GM23338 (cell line): ENCODE results near the gene PCSK6. TPM values are rescaled to one million over a fixed set of nuclear protein-coding genes. Genes with fewer than 3 reads are reported as not detected.

Experiments used
- ATAC-seq: fragments of 200-7000 bp; cut with Tn5 transposase; 3 replicates; pipeline ENCODE4 v1.9.1; 2020
- DNase-seq: peaks from one replicate; pipeline ENCODE4 v3.0.0-alpha.2; 2015; ENCODE audit warnings: low spot score
- H2AFZ ChIP-seq: fragments of 200-600 bp; sonication (generic); 2 replicates; pipeline ENCODE4 v1.8.0; 2016; ENCODE audit warnings: antibody characterized with exemption, mild to moderate bottlenecking, moderate library complexity
- H3F3A ChIP-seq: fragments of 200-600 bp; sonication (generic); replicated peaks from 2 replicates; pipeline ENCODE4 v1.8.0; 2017; ENCODE audit warnings: antibody characterized with exemption, mixed run types, low read depth
- H3K27ac ChIP-seq: fragments of 200-600 bp; sonication (generic); 2 replicates; pipeline ENCODE4 v1.6.1; 2016; ENCODE audit warnings: low read depth
- H3K27me3 ChIP-seq: fragments of 200-600 bp; sonication (generic); 2 replicates; pipeline ENCODE4 v1.8.0; 2016; ENCODE audit warnings: mild to moderate bottlenecking, mixed run types, moderate library complexity; ENCODE audit not compliant: insufficient read depth
- H3K36me3 ChIP-seq: fragments of 200-600 bp; sonication (generic); 2 replicates; pipeline ENCODE4 v1.8.0; 2016; ENCODE audit warnings: mild to moderate bottlenecking; ENCODE audit not compliant: insufficient read depth
- H3K4me1 ChIP-seq: fragments of 200-600 bp; sonication (generic); 2 replicates; pipeline ENCODE4 v1.8.0; 2016; ENCODE audit warnings: mild to moderate bottlenecking, moderate library complexity; ENCODE audit not compliant: insufficient read depth
- H3K4me2 ChIP-seq: fragments of 200-600 bp; sonication (generic); 2 replicates; pipeline ENCODE4 v1.7.1; 2017; ENCODE audit warnings: mixed run types
- H3K4me3 ChIP-seq: fragments of 200-600 bp; sonication (generic); 2 replicates; pipeline ENCODE4 v1.6.1; 2016; ENCODE audit warnings: mixed run types
- H3K79me2 ChIP-seq: fragments of 200-600 bp; sonication (generic); replicated peaks from 2 replicates; pipeline ENCODE4 v1.8.0; 2017; ENCODE audit warnings: mild to moderate bottlenecking; ENCODE audit not compliant: insufficient read depth
- H3K9me2 ChIP-seq: fragments of 200-600 bp; sonication (generic); 2 replicates; pipeline ENCODE4 v1.8.0; 2017; ENCODE audit not compliant: insufficient read depth
- H4K20me1 ChIP-seq: fragments of 200-600 bp; sonication (generic); replicated peaks from 2 replicates; pipeline ENCODE4 v1.8.0; 2017; ENCODE audit warnings: mild to moderate bottlenecking; ENCODE audit not compliant: insufficient read depth
- H3K27ac Mint-ChIP-seq: 2 replicates; pipeline ENCODE4 v1.8.0; 2020; ENCODE audit warnings: inconsistent platforms, mild to moderate bottlenecking, moderate library complexity, mixed read lengths
- H3K27me3 Mint-ChIP-seq: 3 replicates; pipeline ENCODE4 v1.8.0; 2022; ENCODE audit warnings: low read depth, mild to moderate bottlenecking, moderate library complexity, mixed read lengths, inconsistent platforms; ENCODE audit not compliant: insufficient read depth, poor library complexity
- H3K36me3 Mint-ChIP-seq: 3 replicates; pipeline ENCODE4 v1.8.0; 2021; ENCODE audit warnings: low read depth, mild to moderate bottlenecking, inconsistent platforms, moderate library complexity, mixed read lengths
- H3K4me1 Mint-ChIP-seq: 3 replicates; pipeline ENCODE4 v1.8.0; 2020; ENCODE audit warnings: mild to moderate bottlenecking, inconsistent platforms, mixed read lengths
- H3K4me3 Mint-ChIP-seq: 3 replicates; pipeline ENCODE4 v1.8.0; 2021; ENCODE audit warnings: moderate library complexity, mild to moderate bottlenecking, inconsistent platforms, mixed read lengths
- H3K9me3 Mint-ChIP-seq: 3 replicates; pipeline ENCODE4 v1.8.0; 2020; ENCODE audit warnings: moderate library complexity, mild to moderate bottlenecking, inconsistent platforms, mixed read lengths
- CREB1 ChIP-seq: fragments of 250-450 bp; sonication (Bioruptor Pico); IDR thresholded peaks from 2 replicates; pipeline ENCODE4 v1.5.0; 2020; ENCODE audit warnings: low read depth, mild to moderate bottlenecking, moderate library complexity
- EZH2phosphoT487 ChIP-seq: fragments of 200-600 bp; sonication (generic); IDR thresholded peaks from one replicate; pipeline ENCODE4 v1.8.1; 2018; ENCODE audit warnings: antibody characterized with exemption; ENCODE audit not compliant: unreplicated experiment
- JUNB ChIP-seq: IDR thresholded peaks from one replicate; pipeline ENCODE4 v1.6.1; 2016; ENCODE audit warnings: antibody characterized with exemption; ENCODE audit not compliant: unreplicated experiment
- NANOG ChIP-seq: IDR thresholded peaks from 2 replicates; pipeline ENCODE4 v1.6.1; 2016; ENCODE audit warnings: antibody characterized with exemption, borderline replicate concordance
- POLR2AphosphoS5 ChIP-seq: IDR thresholded peaks from 2 replicates; pipeline ENCODE4 v1.6.1; 2016; ENCODE audit warnings: antibody characterized with exemption, low read depth
- STAT1 ChIP-seq: IDR thresholded peaks from one replicate; pipeline ENCODE4 v1.6.1; 2016; ENCODE audit warnings: antibody characterized with exemption; ENCODE audit not compliant: unreplicated experiment
- ZNF114 ChIP-seq: fragments of 250-450 bp; sonication (Bioruptor Pico); IDR thresholded peaks from 2 replicates; pipeline ENCODE4 v1.5.0; 2020; ENCODE audit warnings: mild to moderate bottlenecking, moderate library complexity
- polyA plus RNA-seq: library from polyadenylated mRNA; unstranded; fragments of >200 nt; fragmentation: Nextera tagmentation; extraction: Ambion mirVana; gene quantifications from 2 replicates; pipeline ENCODE4 v1.2.1, GENCODE V29; 2016
- total RNA-seq: library from RNA; depleted of rRNA; stranded (reverse); fragments of >200 nt; shearing (Covaris generic); gene quantifications from 2 replicates; pipeline ENCODE4 v1.2.3, GENCODE V29; 2014
- TF ChIP-seq, protein P1 (sequence below): IDR thresholded peaks from one replicate; pipeline ENCODE4 v1.6.1; 2018; ENCODE audit warnings: antibody characterized with exemption; ENCODE audit not compliant: unreplicated experiment
- TF ChIP-seq, protein P2 (sequence below): fragments of 250-450 bp; sonication (Bioruptor Pico); IDR thresholded peaks from 2 replicates; pipeline ENCODE4 v1.5.0; 2020; ENCODE audit warnings: mild to moderate bottlenecking, moderate library complexity

PCSK6 gene
- total and polyA plus RNA-seq, 2 experiments from 2014 or later, result 1.7 to 6.7 TPM

DNA sequence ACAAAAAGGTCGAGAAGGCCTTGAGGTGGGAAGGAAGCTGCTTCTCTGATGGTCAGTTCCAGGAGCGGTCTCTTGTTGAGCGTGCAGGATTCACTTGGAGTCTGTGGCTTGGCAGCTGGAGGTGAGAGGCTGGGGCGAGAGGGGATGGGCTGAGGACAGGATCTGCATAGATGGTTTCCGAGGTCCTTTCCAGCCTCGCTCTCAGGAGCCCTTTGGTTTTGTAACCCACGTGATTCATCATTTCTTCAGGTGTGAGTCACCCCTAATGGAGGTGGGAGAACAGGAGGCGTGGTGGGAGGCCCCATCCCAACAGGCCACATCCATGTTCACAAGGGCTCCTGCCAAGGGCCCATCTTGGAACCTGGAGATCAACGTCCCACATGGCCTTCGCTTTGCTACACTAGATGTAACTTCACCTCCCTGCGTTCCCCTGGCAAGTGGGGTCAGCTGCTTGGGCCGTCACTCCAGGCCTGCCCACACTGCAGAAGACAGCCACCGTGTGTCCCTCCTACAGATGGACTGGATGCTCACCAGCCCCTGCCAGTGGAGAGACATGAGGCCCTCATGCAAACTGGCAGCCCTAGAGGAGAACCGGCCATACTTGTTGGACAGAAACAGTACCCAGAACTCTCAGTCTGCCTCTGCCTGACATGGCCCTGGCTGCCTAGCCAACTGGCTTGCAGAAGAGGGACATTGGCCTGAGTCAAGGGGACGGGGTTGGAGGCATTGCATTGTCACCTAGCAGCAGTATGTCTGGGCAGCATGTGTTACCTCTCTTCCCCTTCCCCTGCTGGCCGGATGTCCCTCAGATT lies 1.6 kb upstream of the PCSK6 start:
- Histone ChIP-seq H4K20me1 (no peaks in the 10 kb centered on the region; the same call in none of the 2 replicates), H3K4me2 (no peak overlapping the region), H3K9me2 (peaks cover 7% of the 10 kb centered on the region; the same call in 1 of the 2 replicates), H3K4me3 (no peak overlapping the region), H3K4me1 (peaks cover 10% of the 10 kb centered on the region; the same call in 1 of the 2 replicates), H3K36me3 (no peaks in the 10 kb centered on the region), H3K79me2 (no peaks in the 10 kb centered on the region), H3F3A (no peaks in the 10 kb centered on the region), H3K27ac (no peak overlapping the region), H3K27me3 (peaks cover 38% of the 10 kb centered on the region), H2AFZ (no peak overlapping the region)
- ATAC-seq (no peak), DNase-seq (no peak)
- peaks cover 35% of the 10 kb centered on the region for H3K27me3 Mint-ChIP-seq
- no peak overlapping the region for H3K27ac Mint-ChIP-seq
- H3K4me1 Mint-ChIP-seq, result peaks cover 25% of the 10 kb centered on the region
- peaks cover 26% of the 10 kb centered on the region; the same call in 2 of the 3 replicates for H3K9me3 Mint-ChIP-seq
- H3K4me3 Mint-ChIP-seq, result 0 out of 3 replicates have a peak overlapping the region, but pooled peaks have one; percentile 9
- peaks cover 4% of the 10 kb centered on the region; the same call in 2 of the 3 replicates for H3K36me3 Mint-ChIP-seq
- TF ChIP-seq NANOG, result no peak
- no peak for TF ChIP-seq STAT1
- TF ChIP-seq CREB1, result no peak
- TF ChIP-seq, protein P1, sequence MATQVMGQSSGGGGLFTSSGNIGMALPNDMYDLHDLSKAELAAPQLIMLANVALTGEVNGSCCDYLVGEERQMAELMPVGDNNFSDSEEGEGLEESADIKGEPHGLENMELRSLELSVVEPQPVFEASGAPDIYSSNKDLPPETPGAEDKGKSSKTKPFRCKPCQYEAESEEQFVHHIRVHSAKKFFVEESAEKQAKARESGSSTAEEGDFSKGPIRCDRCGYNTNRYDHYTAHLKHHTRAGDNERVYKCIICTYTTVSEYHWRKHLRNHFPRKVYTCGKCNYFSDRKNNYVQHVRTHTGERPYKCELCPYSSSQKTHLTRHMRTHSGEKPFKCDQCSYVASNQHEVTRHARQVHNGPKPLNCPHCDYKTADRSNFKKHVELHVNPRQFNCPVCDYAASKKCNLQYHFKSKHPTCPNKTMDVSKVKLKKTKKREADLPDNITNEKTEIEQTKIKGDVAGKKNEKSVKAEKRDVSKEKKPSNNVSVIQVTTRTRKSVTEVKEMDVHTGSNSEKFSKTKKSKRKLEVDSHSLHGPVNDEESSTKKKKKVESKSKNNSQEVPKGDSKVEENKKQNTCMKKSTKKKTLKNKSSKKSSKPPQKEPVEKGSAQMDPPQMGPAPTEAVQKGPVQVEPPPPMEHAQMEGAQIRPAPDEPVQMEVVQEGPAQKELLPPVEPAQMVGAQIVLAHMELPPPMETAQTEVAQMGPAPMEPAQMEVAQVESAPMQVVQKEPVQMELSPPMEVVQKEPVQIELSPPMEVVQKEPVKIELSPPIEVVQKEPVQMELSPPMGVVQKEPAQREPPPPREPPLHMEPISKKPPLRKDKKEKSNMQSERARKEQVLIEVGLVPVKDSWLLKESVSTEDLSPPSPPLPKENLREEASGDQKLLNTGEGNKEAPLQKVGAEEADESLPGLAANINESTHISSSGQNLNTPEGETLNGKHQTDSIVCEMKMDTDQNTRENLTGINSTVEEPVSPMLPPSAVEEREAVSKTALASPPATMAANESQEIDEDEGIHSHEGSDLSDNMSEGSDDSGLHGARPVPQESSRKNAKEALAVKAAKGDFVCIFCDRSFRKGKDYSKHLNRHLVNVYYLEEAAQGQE, result no peak
- no peak for TF ChIP-seq JUNB
- no peak for TF ChIP-seq POLR2AphosphoS5
- TF ChIP-seq, protein P2, sequence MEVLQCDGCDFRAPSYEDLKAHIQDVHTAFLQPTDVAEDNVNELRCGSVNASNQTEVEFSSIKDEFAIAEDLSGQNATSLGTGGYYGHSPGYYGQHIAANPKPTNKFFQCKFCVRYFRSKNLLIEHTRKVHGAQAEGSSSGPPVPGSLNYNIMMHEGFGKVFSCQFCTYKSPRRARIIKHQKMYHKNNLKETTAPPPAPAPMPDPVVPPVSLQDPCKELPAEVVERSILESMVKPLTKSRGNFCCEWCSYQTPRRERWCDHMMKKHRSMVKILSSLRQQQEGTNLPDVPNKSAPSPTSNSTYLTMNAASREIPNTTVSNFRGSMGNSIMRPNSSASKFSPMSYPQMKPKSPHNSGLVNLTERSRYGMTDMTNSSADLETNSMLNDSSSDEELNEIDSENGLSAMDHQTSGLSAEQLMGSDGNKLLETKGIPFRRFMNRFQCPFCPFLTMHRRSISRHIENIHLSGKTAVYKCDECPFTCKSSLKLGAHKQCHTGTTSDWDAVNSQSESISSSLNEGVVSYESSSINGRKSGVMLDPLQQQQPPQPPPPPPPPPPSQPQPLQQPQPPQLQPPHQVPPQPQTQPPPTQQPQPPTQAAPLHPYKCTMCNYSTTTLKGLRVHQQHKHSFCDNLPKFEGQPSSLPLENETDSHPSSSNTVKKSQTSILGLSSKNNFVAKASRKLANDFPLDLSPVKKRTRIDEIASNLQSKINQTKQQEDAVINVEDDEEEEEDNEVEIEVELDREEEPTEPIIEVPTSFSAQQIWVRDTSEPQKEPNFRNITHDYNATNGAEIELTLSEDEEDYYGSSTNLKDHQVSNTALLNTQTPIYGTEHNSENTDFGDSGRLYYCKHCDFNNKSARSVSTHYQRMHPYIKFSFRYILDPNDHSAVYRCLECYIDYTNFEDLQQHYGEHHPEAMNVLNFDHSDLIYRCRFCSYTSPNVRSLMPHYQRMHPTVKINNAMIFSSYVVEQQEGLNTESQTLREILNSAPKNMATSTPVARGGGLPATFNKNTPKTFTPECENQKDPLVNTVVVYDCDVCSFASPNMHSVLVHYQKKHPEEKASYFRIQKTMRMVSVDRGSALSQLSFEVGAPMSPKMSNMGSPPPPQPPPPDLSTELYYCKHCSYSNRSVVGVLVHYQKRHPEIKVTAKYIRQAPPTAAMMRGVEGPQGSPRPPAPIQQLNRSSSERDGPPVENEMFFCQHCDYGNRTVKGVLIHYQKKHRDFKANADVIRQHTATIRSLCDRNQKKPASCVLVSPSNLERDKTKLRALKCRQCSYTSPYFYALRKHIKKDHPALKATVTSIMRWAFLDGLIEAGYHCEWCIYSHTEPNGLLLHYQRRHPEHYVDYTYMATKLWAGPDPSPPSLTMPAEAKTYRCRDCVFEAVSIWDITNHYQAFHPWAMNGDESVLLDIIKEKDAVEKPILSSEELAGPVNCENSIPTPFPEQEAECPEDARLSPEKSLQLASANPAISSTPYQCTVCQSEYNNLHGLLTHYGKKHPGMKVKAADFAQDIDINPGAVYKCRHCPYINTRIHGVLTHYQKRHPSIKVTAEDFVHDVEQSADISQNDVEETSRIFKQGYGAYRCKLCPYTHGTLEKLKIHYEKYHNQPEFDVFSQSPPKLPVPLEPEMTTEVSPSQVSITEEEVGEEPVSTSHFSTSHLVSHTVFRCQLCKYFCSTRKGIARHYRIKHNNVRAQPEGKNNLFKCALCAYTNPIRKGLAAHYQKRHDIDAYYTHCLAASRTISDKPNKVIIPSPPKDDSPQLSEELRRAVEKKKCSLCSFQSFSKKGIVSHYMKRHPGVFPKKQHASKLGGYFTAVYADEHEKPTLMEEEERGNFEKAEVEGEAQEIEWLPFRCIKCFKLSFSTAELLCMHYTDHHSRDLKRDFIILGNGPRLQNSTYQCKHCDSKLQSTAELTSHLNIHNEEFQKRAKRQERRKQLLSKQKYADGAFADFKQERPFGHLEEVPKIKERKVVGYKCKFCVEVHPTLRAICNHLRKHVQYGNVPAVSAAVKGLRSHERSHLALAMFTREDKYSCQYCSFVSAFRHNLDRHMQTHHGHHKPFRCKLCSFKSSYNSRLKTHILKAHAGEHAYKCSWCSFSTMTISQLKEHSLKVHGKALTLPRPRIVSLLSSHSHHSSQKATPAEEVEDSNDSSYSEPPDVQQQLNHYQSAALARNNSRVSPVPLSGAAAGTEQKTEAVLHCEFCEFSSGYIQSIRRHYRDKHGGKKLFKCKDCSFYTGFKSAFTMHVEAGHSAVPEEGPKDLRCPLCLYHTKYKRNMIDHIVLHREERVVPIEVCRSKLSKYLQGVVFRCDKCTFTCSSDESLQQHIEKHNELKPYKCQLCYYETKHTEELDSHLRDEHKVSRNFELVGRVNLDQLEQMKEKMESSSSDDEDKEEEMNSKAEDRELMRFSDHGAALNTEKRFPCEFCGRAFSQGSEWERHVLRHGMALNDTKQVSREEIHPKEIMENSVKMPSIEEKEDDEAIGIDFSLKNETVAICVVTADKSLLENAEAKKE (CRISPR knock-in tag), result no peak
- TF ChIP-seq ZNF114 (CRISPR knock-in tag), result no peak
- TF ChIP-seq EZH2phosphoT487, result no peak
